ENCODE results near the gene TTLL3.

Gene TTLL3

GRCh38 chr3:9787714-9788113 is 22.3 kb upstream of the TTLL3 start:
- no peak overlapping the region for H3K4me3 ChIP-seq (ENCODE audit: low read depth, low read length)
- TF ChIP-seq, protein P1, sequence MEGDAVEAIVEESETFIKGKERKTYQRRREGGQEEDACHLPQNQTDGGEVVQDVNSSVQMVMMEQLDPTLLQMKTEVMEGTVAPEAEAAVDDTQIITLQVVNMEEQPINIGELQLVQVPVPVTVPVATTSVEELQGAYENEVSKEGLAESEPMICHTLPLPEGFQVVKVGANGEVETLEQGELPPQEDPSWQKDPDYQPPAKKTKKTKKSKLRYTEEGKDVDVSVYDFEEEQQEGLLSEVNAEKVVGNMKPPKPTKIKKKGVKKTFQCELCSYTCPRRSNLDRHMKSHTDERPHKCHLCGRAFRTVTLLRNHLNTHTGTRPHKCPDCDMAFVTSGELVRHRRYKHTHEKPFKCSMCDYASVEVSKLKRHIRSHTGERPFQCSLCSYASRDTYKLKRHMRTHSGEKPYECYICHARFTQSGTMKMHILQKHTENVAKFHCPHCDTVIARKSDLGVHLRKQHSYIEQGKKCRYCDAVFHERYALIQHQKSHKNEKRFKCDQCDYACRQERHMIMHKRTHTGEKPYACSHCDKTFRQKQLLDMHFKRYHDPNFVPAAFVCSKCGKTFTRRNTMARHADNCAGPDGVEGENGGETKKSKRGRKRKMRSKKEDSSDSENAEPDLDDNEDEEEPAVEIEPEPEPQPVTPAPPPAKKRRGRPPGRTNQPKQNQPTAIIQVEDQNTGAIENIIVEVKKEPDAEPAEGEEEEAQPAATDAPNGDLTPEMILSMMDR (IDR thresholded peaks at IDR 0.05; ENCODE audit: low read depth, low read length) = no peak

GRCh38 chr3:9791127-9791526 is 18.9 kb upstream of the TTLL3 start:
- TF ChIP-seq, protein P1 (IDR thresholded peaks at IDR 0.05; ENCODE audit: low read depth, low read length) = no peak
- peak overlapping the region; percentile 95 for H3K4me3 ChIP-seq (ENCODE audit: low read depth, low read length)

- H3K4me3 ChIP-seq (ENCODE audit: low read depth, low read length) = peak overlapping the region; percentile 95
- TF ChIP-seq, protein P1 (IDR thresholded peaks at IDR 0.05; ENCODE audit: low read depth, low read length) = no peak
Observed at GRCh38 chr3:9791790-9792404, 18.2 kb upstream of the TTLL3 start.

- TF ChIP-seq, protein P1 (IDR thresholded peaks at IDR 0.05; ENCODE audit: low read depth, low read length) = no peak
- H3K4me3 ChIP-seq (ENCODE audit: low read depth, low read length) = peak within 1 kb of the TSS; percentile 95
Observed at GRCh38 chr3:9792405-9793160, 17.5 kb upstream of the TTLL3 start, which contains the start of the genes ARPC4 and TADA3. Gene ARPC4 (plus strand): TSS chr3:9793082. CDS start chr3:9793122, 40 bp downstream. Gene TADA3 (minus strand): TSS chr3:9792473. CDS start chr3:9791466, 1,007 bp downstream.

GRCh38 chr3:9793161-9793781 is 16.8 kb upstream of the TTLL3 start:
- TF ChIP-seq, protein P1 (IDR thresholded peaks at IDR 0.05; ENCODE audit: low read depth, low read length) = no peak
- H3K4me3 ChIP-seq (ENCODE audit: low read depth, low read length) = peak overlapping the region; percentile 95

GRCh38 chr3:9794400-9794799 is 15.7 kb upstream of the TTLL3 start:
- no peak overlapping the region for H3K4me3 ChIP-seq (ENCODE audit: low read depth, low read length)
- TF ChIP-seq, protein P1 (IDR thresholded peaks at IDR 0.05; ENCODE audit: low read depth, low read length) = no peak

- TF ChIP-seq, protein P1 (IDR thresholded peaks at IDR 0.05; ENCODE audit: low read depth, low read length) = no peak
- no peak overlapping the region for H3K4me3 ChIP-seq (ENCODE audit: low read depth, low read length)
Observed at GRCh38 chr3:9795207-9795606, 14.9 kb upstream of the TTLL3 start.

Data from WI38 (cell line).